GM19467 (cell line): ENCODE measurements around the gene LARP1.
"Not testable (repeated sequence)": the region's sequence is repeated elsewhere in the genome, so short reads cannot be mapped to it uniquely, and the experiment has no call there.

Experiments used
- ATAC-seq: cut with Tn5 transposase; IDR thresholded peaks from one replicate; pipeline ENCODE4 v1.9.1; 2021; ENCODE audit warnings: mild to moderate bottlenecking, moderate library complexity; ENCODE audit not compliant: unreplicated experiment

LARP1 gene

GRCh38 chr5:154734370-154735248 is 20.6 kb upstream of the LARP1 start:
- no peak for ATAC-seq

GRCh38 chr5:154735362-154735761 is 19.8 kb upstream of the LARP1 start:
- ATAC-seq = not testable (repeated sequence)

- ATAC-seq = not testable (repeated sequence)
These were observed 18.8 kb upstream of the LARP1 start for GRCh38 chr5:154736372-154736771.

GRCh38 chr5:154737667-154738320 is 17.4 kb upstream of the LARP1 start:
- no peak for ATAC-seq

GRCh38 chr5:154740483-154740882 is 14.7 kb upstream of the LARP1 start:
- no peak for ATAC-seq

GRCh38 chr5:154740957-154741356 is 14.2 kb upstream of the LARP1 start:
- no peak for ATAC-seq

- no peak for ATAC-seq
These were observed 13.8 kb upstream of the LARP1 start for GRCh38 chr5:154741415-154741814.

GRCh38 chr5:154743812-154744211 is 11.4 kb upstream of the LARP1 start:
- ATAC-seq = no peak

GRCh38 chr5:154745349-154745748 is 9.8 kb upstream of the LARP1 start:
- ATAC-seq = no peak

- no peak for ATAC-seq
These were observed 5.7 kb upstream of the LARP1 start for GRCh38 chr5:154749491-154749890.

- not testable (repeated sequence) for ATAC-seq
These were observed 4.5 kb upstream of the LARP1 start for GRCh38 chr5:154750641-154751040.

GRCh38 chr5:154751854-154752253 is 3.3 kb upstream of the LARP1 start:
- no peak for ATAC-seq

- no peak for ATAC-seq
These were observed 1.4 kb upstream of the LARP1 start for GRCh38 chr5:154753792-154754191.

GRCh38 chr5:154754460-154755360 is 467 bp upstream of the LARP1 start:
- peak; percentile 87 for ATAC-seq

- no peak for ATAC-seq
These were observed 1.1 kb downstream of the LARP1 start for GRCh38 chr5:154756009-154756867.

- ATAC-seq = no peak
These were observed 2.0 kb downstream of the LARP1 start for GRCh38 chr5:154756868-154757813.

- ATAC-seq = no peak
These were observed 2.7 kb downstream of the LARP1 start for GRCh38 chr5:154757814-154758406.

- no peak for ATAC-seq
These were observed 3.3 kb downstream of the LARP1 start for GRCh38 chr5:154758493-154758892.

- ATAC-seq = no peak
These were observed 3.8 kb downstream of the LARP1 start for GRCh38 chr5:154758977-154759376.
